ENCODE data around the gene SEC16B.

DNA sequence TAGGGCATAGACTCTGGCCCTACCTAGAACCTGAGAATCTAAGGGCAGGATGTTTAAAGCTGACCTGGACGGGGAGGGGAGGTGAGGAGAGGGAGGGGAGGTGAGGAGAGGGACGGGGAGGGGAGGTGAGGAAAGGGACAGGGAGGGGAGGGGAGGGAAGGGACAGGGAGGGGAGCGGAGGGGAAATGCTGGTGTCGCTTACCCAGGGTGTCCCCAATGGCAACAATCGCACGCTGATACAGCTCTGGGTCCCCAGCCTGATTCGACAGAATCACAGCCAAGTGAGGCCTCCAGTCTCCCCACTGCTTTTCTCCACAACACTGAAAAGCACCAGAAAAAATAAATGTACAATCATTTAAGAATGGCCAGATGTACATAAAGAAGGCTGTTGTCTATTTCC is 22.2 kb downstream of the SEC16B start:
- TF ChIP-seq GATA2 (IDR thresholded peaks at IDR 0.05; ENCODE audit: low read depth, low read length): no peak
- no peak for TF ChIP-seq GATA3 (IDR thresholded peaks at IDR 0.05; ENCODE audit: low read depth, low read length)
